H9 (cell line): Measurements from ENCODE around the gene NINJ1. TPM values are rescaled to one million over a fixed set of nuclear protein-coding genes. Genes with fewer than 3 reads are reported as not detected.

ENCODE experiments used
- DNase-seq: peaks from one replicate; pipeline ENCODE4 v3.0.0-alpha.2; 2017
- H2AFZ ChIP-seq: one replicate; pipeline ENCODE4 v1.6.1; 2013; ENCODE audit warnings: mild to moderate bottlenecking, low read length, control low read depth, moderate library complexity
- H2AK5ac ChIP-seq: 2 replicates; pipeline ENCODE4 v1.6.1; 2013; ENCODE audit warnings: low read length, control low read depth, mixed read lengths; ENCODE audit not compliant: insufficient read length
- H2BK120ac ChIP-seq: one replicate; pipeline ENCODE4 v1.6.1; 2013; ENCODE audit warnings: low read depth, mild to moderate bottlenecking, low read length, control low read depth, inconsistent platforms; ENCODE audit not compliant: poor library complexity, severe bottlenecking
- H2BK12ac ChIP-seq: 2 replicates; pipeline ENCODE4 v1.6.1; 2013; ENCODE audit warnings: low read length, control low read depth, mixed read lengths, low read depth; ENCODE audit not compliant: insufficient read length
- H2BK15ac ChIP-seq: 2 replicates; pipeline ENCODE4 v1.6.1; 2013; ENCODE audit warnings: low read depth, low read length, control low read depth
- H2BK20ac ChIP-seq: one replicate; pipeline ENCODE4 v1.6.1; 2013; ENCODE audit warnings: low read depth, mild to moderate bottlenecking, low read length, control low read depth, inconsistent platforms; ENCODE audit not compliant: poor library complexity, severe bottlenecking
- H2BK5ac ChIP-seq: 2 replicates; pipeline ENCODE4 v1.6.1; 2013; ENCODE audit warnings: low read length, control low read depth, mixed read lengths; ENCODE audit not compliant: insufficient read length
- H3K14ac ChIP-seq: 2 replicates; pipeline ENCODE4 v1.6.1; 2013; ENCODE audit warnings: low read length, control low read depth; ENCODE audit not compliant: insufficient read depth
- H3K18ac ChIP-seq: 2 replicates; pipeline ENCODE4 v1.6.1; 2013; ENCODE audit warnings: low read depth, mild to moderate bottlenecking, mixed read lengths, low read length, control low read depth; ENCODE audit not compliant: insufficient read length
- H3K23ac ChIP-seq: 2 replicates; pipeline ENCODE4 v1.6.1; 2013; ENCODE audit warnings: low read length, control low read depth, mixed read lengths, low read depth; ENCODE audit not compliant: insufficient read length
- H3K23me2 ChIP-seq: 2 replicates; pipeline ENCODE4 v1.6.1; 2013; ENCODE audit warnings: low read depth, mild to moderate bottlenecking, mixed read lengths, low read length, control low read depth; ENCODE audit not compliant: insufficient read length, poor library complexity, severe bottlenecking
- H3K27ac ChIP-seq: 2 replicates; pipeline ENCODE4 v1.5.1; 2013; ENCODE audit warnings: low read length, control low read depth, mixed read lengths, low read depth; ENCODE audit not compliant: insufficient read length
- H3K27me3 ChIP-seq: 2 replicates; pipeline ENCODE4 v1.6.1; 2013; ENCODE audit warnings: low read length, control low read depth, inconsistent platforms; ENCODE audit not compliant: insufficient read depth
- H3K4ac ChIP-seq: 2 replicates; pipeline ENCODE4 v1.6.1; 2013; ENCODE audit warnings: low read depth, mild to moderate bottlenecking, control low read depth, inconsistent platforms, low read length, moderate library complexity
- H3K4me1 ChIP-seq: 2 replicates; pipeline ENCODE4 v1.6.1; 2013; ENCODE audit warnings: low read length, control low read depth, inconsistent platforms; ENCODE audit not compliant: insufficient read depth
- H3K4me2 ChIP-seq: 2 replicates; pipeline ENCODE4 v1.6.1; 2013; ENCODE audit warnings: low read length, control low read depth, mixed read lengths; ENCODE audit not compliant: insufficient read length, insufficient read depth
- H3K56ac ChIP-seq: 2 replicates; pipeline ENCODE4 v1.6.1; 2013; ENCODE audit warnings: low read depth, mild to moderate bottlenecking, mixed read lengths, low read length, control low read depth; ENCODE audit not compliant: insufficient read length
- H3K79me1 ChIP-seq: 2 replicates; pipeline ENCODE4 v1.6.1; 2013; ENCODE audit warnings: low read depth, mild to moderate bottlenecking, moderate library complexity, low read length, control low read depth, inconsistent platforms; ENCODE audit not compliant: insufficient read depth, poor library complexity, severe bottlenecking
- H3K79me2 ChIP-seq: 2 replicates; pipeline ENCODE4 v1.6.1; 2013; ENCODE audit warnings: low read length, control low read depth, inconsistent platforms; ENCODE audit not compliant: insufficient read depth
- H3K9ac ChIP-seq: 2 replicates; pipeline ENCODE4 v1.6.1; 2013; ENCODE audit warnings: low read length, control low read depth, mixed read lengths; ENCODE audit not compliant: insufficient read length; ENCODE audit errors: extremely low read depth
- H3K9me3 ChIP-seq: one replicate; pipeline ENCODE4 v1.6.1; 2013; ENCODE audit warnings: low read depth, low read length, inconsistent platforms; ENCODE audit not compliant: control insufficient read depth
- H3T11ph ChIP-seq: one replicate; pipeline ENCODE4 v1.6.1; 2013; ENCODE audit warnings: mild to moderate bottlenecking, low read length, control low read depth, inconsistent platforms
- H4K20me1 ChIP-seq: one replicate; pipeline ENCODE4 v1.6.1; 2013; ENCODE audit not compliant: control insufficient read depth, insufficient read length, insufficient read depth
- H4K5ac ChIP-seq: 2 replicates; pipeline ENCODE4 v1.6.1; 2013; ENCODE audit warnings: low read depth, mild to moderate bottlenecking, mixed read lengths, low read length, control low read depth; ENCODE audit not compliant: insufficient read length
- H4K8ac ChIP-seq: replicated peaks from 2 replicates; pipeline ENCODE4 v1.6.1; 2013; ENCODE audit warnings: low read length, control low read depth, mixed read lengths, low read depth; ENCODE audit not compliant: insufficient read length
- H4K91ac ChIP-seq: 2 replicates; pipeline ENCODE4 v1.6.1; 2013; ENCODE audit warnings: low read depth, mild to moderate bottlenecking, moderate library complexity, mixed read lengths, low read length, control low read depth; ENCODE audit not compliant: insufficient read length
- H3K27ac Mint-ChIP-seq, 3 experiments: 2 replicates in 2 of 3; 3 replicates in 1 of 3; pipeline ENCODE4 v1.8.0; 2020 to 2021; ENCODE audit warnings: mixed read lengths in 3 of 3, mild to moderate bottlenecking in 1 of 3, moderate library complexity in 1 of 3
- H3K27me3 Mint-ChIP-seq: 2 replicates; pipeline ENCODE4 v1.8.0; 2021; ENCODE audit warnings: low read depth, mild to moderate bottlenecking, moderate library complexity, mixed read lengths
- H3K36me3 Mint-ChIP-seq, 3 experiments: 2 replicates in 2 of 3; 3 replicates in 1 of 3; pipeline ENCODE4 v1.8.0; 2020 to 2021; ENCODE audit warnings: low read depth in 3 of 3, mixed read lengths in 3 of 3; ENCODE audit not compliant: insufficient read depth in 1 of 3
- H3K4me1 Mint-ChIP-seq, 2 experiments: 2 replicates each; pipeline ENCODE4 v1.8.0; 2020; ENCODE audit warnings: mixed read lengths in 2 of 2
- H3K4me3 Mint-ChIP-seq, 2 experiments: 2 replicates in 1 of 2; 3 replicates in 1 of 2; pipeline ENCODE4 v1.8.0; 2020 to 2021; ENCODE audit warnings: mild to moderate bottlenecking in 2 of 2, mixed read lengths in 2 of 2, moderate library complexity in 1 of 2
- H3K9me3 Mint-ChIP-seq, 2 experiments: 2 replicates in 1 of 2; 3 replicates in 1 of 2; pipeline ENCODE4 v1.8.0; 2020; ENCODE audit warnings: mild to moderate bottlenecking in 2 of 2, mixed read lengths in 2 of 2, moderate library complexity in 1 of 2
- WGBS: extraction: QIAGEN DNeasy Blood & Tissue Kit; methylation state at CpG from one replicate; pipeline ENCODE4 v1.1.7; 2013; ENCODE audit warnings: missing lambda C conversion rate, low lambda C conversion rate, mixed read lengths; ENCODE audit not compliant: insufficient read length; ENCODE audit errors: extremely low coverage; 5-methylcytosine and 5-hydroxymethylcytosine counted together
- total RNA-seq: library from RNA; stranded (reverse); gene quantifications from 2 replicates; pipeline ENCODE4 v1.2.1, GENCODE V29; 2021
- TF ChIP-seq, protein P1 (sequence below): fragments of 200-600 bp; sonication (generic); conservative IDR thresholded peaks from 3 replicates; pipeline ENCODE4 v1.8.0; 2021; ENCODE audit warnings: antibody characterized with exemption, mild to moderate bottlenecking

NINJ1 gene
- total RNA-seq, 1 experiment from 2014 or later, result 28.9 TPM

- H3K4me1 Mint-ChIP-seq, result peaks cover 18 to 28% of the 10 kb centered on the region in 2 experiments
- Histone ChIP-seq H2BK5ac (no peak overlapping the region), H2AFZ (no peak overlapping the region), H3K79me1 (no peaks in the 10 kb centered on the region), H2BK120ac (no peak overlapping the region), H3K4me2 (no peak overlapping the region), H3K79me2 (no peaks in the 10 kb centered on the region), H3K9me3 (no peaks in the 10 kb centered on the region), H2BK15ac (no peak overlapping the region), H3K9ac (no peak overlapping the region), H3K4me1 (no peaks in the 10 kb centered on the region), H3K23ac (no peak overlapping the region), H2BK20ac (no peak overlapping the region), H3K27ac (no peak overlapping the region), H3K18ac (peak overlapping the region; percentile 10), H3K23me2 (no peaks in the 10 kb centered on the region), H2BK12ac (no peak overlapping the region), H3K4ac (no peak overlapping the region), H3T11ph (no peak overlapping the region), H2AK5ac (no peak overlapping the region), H4K91ac (no peak overlapping the region), H4K20me1 (no peaks in the 10 kb centered on the region), H4K5ac (no peak overlapping the region), H4K8ac (no peak overlapping the region), H3K56ac (no peak overlapping the region), H3K27me3 (no peaks in the 10 kb centered on the region), H3K14ac (no peak overlapping the region; the same call in 1 of the 2 replicates)
- H3K27ac Mint-ChIP-seq, result peak overlapping the region in 1 of 3 experiments; percentile 55; a peak in 1 of 7 replicates
- DNase-seq, result no peak
- H3K9me3 Mint-ChIP-seq, result no peaks in the 10 kb centered on the region
- H3K36me3 Mint-ChIP-seq, result 0 out of 7 replicates have a peak, but pooled peaks cover 0 to under 1% (median 0%) of the 10 kb centered on the region in 3 experiments
- no peak overlapping the region for H3K4me3 Mint-ChIP-seq
- no CpG with 5 or more reads among the region's 17 CpGs for WGBS
- no peaks in the 10 kb centered on the region; the same call in 1 of the 2 replicates for H3K27me3 Mint-ChIP-seq
- TF ChIP-seq, protein P1, sequence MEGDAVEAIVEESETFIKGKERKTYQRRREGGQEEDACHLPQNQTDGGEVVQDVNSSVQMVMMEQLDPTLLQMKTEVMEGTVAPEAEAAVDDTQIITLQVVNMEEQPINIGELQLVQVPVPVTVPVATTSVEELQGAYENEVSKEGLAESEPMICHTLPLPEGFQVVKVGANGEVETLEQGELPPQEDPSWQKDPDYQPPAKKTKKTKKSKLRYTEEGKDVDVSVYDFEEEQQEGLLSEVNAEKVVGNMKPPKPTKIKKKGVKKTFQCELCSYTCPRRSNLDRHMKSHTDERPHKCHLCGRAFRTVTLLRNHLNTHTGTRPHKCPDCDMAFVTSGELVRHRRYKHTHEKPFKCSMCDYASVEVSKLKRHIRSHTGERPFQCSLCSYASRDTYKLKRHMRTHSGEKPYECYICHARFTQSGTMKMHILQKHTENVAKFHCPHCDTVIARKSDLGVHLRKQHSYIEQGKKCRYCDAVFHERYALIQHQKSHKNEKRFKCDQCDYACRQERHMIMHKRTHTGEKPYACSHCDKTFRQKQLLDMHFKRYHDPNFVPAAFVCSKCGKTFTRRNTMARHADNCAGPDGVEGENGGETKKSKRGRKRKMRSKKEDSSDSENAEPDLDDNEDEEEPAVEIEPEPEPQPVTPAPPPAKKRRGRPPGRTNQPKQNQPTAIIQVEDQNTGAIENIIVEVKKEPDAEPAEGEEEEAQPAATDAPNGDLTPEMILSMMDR, result no peak
Observed at GRCh38 chr9:93116072-93116961, 17.7 kb downstream of the NINJ1 start.
